ENCODE data around the gene VEZF1. TPM values are rescaled to one million over a fixed set of nuclear protein-coding genes. Genes with fewer than 3 reads are reported as not detected.
"Not testable (repeated sequence)": the region's sequence is repeated elsewhere in the genome, so short reads cannot be mapped to it uniquely, and the experiment has no call there.

Gene VEZF1
- total RNA-seq, 1 donor from 2014 or later: 60.8 TPM

DNA sequence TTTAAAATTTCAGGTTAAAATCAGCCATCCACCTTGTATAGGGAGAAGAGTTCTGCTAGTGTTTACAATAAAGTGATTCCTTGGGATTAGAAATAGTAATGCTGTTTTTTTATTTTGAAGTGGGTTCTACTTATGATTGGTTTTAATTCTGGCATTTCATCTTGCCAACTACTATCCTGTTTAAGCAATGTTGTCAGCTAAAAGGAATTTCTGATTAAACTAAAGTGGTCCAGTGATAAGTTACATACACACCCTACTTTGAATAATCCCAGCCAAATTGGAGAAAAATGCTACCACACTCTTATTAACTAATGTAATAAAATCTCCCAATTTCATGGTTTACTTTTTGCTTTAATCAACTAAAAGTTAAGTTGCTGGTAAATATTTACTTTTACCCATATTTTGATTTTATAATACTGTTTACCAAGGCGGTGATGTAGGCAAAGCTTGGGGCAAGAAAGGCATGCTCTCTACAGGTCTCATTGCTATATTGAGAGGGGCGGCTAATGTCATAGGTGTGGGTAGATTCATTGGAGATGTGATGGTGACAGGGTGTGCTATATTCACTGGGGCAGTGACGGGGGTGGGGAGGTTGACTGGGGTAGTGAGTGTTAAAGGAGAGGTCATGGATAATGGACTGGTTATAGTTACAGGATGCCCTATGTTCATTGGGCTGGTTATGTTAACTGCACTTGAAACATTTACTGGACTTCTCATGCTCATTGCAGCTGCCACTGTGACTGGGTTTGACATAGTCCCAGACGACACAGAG lies 13.8 kb downstream of the VEZF1 start:
- DNase-seq: not testable (repeated sequence)

DNA sequence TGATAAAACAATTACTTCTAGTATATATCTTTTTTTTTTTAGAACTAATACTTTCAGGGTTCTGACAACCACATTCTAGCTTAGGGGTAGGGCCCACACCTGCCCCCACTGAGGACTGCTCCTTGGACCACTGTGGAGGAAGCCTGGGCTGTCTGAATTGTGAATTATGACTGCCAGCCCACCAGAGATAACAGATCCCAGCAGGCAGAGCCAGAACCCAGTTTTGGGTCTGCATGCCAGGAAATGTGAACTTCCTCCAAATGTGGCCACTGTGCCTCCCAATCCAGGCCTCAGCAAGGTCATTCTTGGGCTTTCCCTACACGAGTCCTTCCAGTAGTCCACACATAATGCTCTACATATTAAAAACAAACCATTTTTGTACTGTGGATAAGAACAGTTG lies 15.9 kb downstream of the VEZF1 start:
- no peak for DNase-seq

DNA sequence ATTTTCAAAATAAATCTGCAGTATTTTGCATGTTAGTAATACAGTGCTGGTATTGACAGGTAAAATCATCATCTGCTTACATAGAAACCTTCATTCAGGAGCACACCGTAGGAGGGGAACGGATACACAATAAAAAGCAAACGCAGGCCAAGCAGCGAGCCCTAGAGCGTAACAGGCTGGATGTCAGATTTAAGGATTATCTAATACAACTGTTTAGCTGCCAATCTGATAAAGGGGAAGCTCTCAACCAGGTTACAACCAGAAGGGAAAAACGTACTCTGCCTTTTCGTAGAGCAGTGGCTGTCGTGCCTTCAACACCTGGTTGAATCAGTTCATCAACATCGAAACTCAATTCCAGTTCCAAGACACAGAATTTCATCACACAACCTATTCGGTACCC lies 16.5 kb downstream of the VEZF1 start:
- DNase-seq: no peak

DNA sequence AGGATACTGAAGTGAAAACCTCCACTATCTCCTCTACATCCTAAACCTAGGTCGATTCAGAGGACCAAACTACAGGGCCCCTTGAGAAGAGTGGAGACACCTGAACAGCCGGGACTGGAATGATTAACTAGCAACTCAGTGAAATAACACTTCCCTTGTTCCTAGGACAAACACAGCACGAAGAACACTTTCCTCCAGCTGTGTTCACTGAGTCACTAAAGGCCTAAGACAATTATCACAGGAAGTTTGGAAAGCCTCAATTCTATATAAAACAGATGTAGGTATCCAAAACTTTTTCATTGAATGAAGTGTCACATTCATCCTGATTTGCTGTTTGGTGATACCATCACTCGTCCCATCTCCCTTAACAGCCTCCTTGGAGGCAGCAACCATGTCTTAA lies 17.3 kb downstream of the VEZF1 start:
- peak; percentile 40 for DNase-seq

DNA sequence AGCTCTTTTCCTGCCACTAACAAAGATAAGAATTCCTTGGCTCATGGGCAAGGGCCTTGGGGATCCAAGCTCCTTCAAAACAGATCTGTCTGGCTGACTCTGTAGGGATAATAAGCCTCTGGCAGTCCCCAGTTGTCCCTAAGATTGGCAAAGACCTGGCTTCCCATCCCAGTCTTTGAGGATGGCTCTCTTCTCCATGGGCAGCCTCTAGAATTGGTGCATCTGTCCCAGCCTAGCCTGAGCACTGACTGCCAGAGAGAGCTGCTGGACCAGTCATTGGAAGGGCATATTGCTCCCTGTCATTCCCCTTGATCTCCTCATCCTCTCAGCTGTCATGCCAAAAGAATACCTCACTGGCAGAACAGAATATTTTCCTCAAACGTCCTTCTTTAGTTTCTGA lies 19.6 kb downstream of the VEZF1 start:
- no peak for DNase-seq

DNA sequence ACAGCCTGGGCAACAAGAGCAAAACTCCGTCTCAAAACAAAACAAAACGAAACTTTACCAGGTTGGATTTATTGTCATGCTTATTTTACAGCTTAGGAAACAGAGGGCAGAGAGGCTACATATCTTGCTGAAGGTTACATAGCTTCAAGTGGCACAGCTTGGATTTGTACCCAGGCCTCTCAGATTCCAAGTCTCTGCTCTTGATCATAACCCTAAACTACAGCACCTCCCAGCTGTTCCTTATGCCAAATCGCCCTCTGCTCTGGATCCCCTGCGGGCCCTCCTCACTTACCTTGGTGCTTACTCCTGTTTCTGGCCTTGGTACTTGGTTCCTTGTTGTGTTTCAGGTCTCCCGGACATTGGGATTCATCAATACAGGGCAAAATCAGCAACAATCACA lies 21.2 kb downstream of the VEZF1 start:
- DNase-seq: no peak

DNA sequence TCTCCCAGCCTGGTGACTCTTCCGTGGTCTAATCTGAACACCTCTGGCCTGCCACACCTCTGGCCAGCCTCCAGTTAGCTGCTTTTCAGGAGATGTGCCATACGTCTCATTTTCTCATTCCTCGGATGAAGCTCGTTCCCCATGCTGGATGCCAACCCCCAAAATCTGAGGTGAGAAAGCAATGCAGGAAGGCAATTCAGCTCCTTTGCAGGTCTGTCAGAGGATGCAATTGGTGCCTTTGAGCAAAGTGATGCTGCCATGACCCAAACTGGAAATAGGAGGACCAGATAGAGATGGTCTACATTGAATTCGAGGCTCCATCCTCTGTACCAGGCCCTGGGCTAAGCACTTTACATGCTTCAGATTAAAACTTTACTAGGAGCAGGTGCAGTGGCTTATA lies 21.8 kb downstream of the VEZF1 start:
- no peak for DNase-seq

DNA sequence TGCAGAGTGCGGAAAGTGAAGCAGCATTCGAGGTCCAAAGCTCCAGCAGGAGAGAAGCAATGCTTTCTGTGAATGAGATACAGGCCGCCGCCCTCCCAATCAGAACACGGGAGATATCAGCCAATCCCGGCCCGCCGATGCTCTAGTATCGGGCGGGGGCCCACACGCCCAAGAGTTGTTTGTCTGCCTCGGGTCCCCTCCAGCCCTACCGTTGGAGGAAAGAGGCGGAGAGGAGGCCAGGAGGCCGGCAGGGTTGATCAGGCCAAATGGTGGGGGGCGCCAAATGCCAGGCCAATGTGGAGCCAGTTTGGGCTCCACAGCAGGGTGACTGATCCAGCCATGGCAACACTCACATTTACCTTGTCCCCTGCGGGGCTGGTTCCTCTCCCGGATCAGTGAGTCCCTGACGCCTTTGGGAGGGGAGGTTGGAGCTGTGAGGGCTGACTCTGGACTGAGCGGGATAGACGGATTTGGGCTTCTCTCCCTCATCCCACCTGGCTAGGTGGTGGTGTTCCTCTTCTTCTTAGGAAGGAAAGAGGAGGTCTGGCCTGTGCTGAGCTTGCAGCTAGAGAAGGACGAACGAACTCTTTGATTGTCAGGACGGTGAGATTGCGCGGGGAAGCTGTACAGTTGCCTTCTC lies 22.4 kb downstream of the VEZF1 start:
- DNase-seq: no peak

DNA sequence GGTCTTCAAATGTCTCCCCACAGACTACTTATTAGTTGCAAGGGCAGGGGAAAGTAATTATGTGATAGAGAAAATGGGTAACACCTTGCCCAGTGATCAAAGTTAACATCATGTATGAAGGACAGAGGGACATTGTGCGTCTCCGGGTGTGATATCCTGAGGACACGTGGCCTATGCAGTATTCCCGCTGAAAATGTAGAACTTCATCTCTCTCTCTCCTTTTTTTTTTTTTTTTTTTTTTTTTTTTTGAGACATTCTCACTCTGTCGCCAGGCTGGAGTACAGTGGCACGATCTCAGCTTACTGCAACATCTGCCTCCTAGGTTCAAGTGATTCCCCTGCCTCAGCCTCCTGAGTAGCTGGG lies 24.9 kb downstream of the VEZF1 start:
- DNase-seq: no peak

DNA sequence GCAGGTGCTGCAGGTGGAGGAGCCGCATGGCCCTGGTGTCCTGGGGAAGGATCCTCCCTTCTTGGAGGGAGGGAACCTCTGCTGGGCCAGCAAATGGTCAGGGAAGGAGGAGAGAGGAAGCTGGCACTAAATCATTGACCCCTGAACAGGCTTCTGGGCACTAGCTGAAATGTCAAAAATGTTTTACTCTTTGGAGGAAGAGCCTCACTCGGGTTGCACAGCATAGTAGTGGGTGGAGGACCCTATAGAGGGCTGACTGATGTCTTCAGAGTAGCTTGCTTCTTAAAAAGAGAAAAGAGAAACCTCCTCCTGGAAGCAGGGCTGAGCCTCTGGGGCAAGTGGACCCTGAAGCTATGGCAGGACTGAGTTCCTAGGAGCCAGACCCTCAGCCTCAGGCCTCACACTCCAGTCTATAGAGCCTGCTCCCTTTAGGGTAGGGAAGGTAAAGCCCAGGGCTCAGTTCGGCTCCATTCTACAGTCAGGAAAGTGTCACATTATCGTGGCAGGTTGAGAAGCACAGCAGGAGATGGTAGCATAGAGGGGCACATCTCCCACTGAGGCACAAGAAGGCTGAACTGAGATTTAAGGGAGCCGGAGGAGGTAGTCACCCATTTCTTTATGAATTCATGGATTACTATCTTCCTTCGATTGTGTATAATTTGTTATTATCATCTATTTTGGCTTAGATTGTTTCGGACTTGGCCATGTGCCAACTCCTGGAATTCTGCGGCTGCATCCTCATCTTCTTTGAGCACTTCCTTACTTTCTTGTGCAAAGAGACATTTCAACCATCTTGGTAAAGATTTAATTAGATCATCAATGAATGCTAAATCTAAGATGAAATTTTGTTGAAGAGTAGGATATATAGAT lies 25.5 kb downstream of the VEZF1 start:
- no peak for DNase-seq

DNA sequence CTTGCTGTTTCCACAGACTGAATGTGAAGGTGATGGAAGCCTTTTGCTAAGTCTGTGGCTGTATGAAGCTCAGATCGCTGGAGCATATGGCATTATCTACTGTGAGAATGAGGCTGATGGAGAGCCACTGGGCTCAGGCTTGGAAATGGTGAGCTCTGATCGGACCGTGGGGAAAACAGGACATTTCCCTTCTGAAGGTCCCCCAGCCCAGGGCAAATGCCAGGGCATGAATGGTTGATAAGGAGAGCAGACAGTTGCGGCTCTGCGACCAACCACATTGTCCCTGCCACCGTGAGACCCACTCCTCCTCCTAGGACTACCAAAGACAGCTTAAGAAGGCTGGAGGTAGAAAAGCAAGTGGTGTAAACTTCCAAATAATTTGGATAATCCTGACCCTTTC lies 28.1 kb downstream of the VEZF1 start:
- DNase-seq: no peak

DNA sequence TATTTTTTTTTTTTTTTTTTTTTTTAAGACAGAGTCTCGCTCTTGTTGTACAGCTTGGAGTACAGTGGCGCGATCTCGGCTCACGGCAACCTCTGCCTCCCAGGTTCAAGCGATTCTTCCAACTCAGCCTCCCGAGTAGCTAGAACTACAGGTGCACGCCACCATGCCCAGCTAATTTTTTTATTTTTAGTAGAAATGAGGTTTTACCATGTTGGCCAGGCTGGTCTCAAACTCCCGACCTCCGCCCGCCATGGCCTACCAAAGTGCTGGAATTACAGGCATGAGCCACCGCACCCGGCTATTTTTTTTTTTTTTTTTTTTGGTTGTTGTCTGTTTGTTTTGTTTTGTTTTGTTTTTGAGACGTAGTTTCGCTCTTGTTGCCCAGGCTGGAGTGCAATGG lies 29.7 kb downstream of the VEZF1 start:
- DNase-seq: not testable (repeated sequence)

DNA sequence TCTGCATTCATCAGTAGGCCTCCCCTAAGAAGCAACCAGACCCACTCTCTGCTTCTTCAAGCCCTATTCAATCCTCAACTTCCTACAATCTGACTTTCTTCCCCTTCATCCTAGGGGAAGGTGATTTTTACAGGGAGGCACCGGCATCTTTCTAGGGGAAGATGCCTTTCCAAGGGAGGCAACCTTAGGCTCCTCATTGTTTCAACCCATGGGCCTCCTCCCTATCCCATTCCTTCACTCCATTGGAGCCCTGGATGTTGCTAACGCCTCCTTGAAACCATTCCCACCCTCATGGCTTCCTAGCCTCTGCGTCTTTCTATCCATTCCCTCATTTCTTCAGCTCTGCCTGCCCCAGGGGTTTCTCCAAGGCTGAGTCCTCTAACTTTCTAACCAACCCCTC lies 30.2 kb downstream of the VEZF1 start:
- DNase-seq: no peak

DNA sequence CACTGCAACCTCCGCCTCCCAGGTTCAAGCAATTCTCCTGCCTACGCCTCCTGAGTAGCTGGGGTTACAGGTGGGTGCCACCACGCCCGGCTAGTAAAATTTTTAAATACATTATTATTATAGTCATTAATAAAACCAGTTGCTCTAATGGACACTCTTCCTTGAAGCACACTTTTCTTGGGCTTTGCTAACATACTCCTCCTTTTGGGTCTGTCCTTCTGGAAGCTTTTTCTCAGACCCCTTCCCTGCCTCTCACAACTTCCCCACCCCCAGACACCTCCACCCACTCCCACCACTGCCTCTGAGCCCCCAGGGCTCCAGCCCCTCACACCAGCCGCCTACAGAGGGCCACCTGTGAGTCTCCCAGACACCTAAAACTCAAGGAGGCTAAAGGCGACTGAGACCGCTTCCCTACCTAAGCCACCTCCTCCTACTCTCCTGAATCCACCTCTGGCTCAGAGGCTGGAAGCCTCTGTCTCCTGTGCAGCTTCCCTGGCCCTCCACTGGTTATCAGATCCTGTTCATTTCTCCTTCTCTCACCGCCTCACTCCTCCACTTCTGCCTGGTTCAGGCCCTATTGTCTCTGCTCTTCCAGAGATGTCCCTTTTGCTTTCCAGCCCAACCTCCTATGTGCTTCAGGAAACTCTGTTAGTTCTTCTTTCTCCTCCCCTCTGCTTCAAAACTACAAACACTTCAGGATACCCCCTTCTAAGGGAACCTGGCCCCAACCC lies 30.8 kb downstream of the VEZF1 start:
- DNase-seq: no peak

DNA sequence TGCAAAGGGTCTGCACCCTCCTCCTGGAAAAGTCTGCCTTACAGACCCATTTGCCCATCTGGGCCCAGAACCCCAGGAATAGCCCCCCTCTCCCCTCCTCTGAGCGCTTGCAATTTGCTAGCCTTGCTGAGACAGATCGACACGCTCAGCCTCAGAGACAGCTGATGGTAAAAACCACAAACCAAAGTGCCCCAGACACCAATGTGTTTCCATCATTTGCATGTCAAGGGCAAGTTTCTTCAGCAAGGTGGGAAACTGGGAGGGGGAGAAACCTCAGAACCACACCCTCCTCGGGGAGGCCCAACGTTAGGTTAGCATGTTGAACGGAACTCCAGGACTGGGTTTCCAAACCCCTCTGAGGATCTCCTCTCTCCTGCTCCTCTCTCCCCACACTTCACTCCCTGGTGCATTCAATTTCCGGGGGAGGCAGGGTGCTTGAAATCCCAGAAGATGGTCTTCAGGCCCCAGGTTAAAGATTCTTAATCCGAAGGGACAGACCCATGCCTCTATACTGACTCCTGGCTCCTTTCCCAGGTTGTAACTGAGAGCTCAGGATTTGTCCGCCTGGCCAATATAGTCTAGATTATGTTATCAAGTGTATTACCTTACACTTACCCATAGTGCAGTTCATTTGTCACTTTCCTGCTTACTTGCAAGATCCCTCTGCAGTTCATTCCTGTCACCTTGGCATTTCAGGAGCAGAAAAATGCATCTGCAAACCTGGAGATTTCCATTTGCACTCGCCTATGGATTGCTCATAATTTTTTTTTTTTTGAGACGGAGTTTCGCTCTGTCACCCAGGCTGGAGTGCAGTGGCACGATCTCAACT lies 31.5 kb downstream of the VEZF1 start:
- no peak for DNase-seq

DNA sequence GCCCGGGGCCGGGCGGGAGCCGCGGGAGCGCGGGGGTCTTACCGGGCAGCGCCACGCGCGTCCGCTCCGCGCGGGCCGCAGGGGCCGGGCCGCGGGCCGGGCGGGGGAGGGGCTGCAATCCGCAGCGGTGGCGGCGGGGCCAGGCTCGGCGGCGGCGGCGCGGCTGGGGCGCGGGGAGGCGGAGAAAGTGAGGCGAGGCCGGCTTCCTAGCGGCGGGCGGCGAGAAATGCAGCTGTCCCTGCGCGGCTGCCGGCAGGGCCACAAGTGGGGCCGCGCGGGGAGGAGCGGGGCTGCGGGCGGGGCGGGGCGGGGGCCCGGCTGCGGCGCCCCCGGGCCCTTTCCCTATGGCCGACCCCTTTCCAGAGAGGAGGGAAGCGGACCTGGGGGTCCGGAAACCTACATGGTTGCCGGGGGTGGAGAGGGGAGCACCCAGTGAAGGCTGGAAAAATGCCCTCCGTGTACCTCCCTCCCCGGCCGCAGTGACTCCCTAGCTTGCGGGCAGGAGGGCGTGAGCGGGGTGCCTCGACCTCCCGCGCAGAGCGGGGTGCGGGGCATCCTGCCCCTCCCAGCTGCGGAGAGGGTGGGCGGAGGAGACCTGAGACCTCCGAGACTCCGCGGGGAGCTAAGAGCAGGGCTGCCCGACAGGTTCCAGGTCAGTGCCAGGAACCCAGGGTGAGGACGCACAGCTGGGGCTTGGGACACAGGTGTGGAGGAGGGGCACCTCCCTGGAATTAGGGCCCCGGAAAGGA lies 32.7 kb downstream of the VEZF1 start, which contains the start of gene CUEDC1:
CUEDC1 (minus strand) TSS at position 230 of the 749 bp plus-strand sequence. CDS start 69,848 bp downstream, outside the sequence.
- peak; percentile 87 for DNase-seq

DNA sequence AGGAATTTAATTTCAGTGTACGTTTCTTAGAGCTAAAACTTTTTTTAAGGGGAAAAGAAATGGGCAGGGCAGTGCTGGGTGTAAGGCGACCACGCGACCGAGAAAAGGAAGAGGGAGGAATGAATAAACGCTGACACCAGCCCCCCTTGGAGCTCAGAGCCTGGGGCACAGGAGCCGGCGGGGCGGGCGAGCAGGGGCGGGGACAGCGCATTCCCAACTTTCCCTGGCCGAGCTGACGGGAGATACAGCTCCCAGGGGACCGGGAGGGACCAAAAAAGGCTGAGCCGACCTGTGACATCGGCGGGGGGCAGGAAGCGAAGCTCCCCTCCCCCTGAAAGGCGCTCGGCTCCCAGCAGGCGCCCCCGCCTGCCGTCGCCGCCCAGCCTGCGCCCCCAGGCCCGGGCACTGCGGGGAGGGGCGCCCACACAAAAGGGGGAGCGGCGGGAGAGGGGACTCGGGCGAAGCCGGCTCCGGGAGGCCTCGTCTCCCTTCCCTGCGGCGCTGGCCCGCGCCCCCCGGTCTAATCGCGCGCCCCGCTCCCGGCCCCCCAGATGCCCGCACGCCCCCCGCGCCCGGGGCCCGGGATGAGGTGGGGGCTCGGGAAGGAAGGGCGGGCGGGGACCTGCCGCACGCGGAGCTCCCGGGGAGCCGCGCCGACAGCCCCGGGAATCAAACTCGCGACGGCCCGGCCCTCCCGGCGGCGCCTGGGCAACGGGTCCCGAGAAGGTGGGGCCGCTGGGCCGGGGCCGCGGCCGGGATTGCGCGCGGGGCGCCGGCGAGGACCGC lies 33.5 kb downstream of the VEZF1 start:
- peak; percentile 81 for DNase-seq

DNA sequence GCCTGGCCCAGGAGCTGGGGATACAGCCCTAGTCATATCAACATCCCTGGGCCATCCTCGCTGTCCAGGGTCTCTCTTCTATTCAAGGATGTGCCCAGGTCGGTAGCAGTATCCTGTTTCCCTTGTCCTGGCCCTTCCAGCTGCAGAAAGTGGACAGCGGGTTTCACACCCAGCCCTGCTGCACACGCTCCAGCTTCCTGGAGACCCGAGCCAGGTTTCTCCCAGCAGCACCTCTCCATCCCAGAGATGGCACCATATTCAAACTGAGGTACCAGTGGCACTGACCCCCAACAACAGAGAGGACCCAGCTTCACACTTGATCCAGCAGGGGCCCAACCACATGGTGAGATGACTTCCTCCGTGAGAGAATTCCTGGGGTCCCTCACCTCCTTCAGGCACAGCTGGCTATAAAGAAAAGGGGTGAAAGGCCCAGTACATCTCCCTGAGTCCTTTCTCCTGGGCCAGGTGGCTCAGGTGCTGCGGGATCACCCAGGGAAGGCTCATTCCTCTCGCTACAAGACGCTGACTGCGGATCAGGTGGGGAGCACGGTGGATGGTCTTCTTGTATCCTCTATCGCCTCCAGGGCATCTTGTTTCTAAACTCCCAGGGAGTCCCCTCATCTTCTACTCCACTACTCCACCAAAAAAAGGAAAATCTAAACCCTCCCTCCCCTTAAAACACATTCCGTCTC lies 34.2 kb downstream of the VEZF1 start:
- DNase-seq: no peak

DNA sequence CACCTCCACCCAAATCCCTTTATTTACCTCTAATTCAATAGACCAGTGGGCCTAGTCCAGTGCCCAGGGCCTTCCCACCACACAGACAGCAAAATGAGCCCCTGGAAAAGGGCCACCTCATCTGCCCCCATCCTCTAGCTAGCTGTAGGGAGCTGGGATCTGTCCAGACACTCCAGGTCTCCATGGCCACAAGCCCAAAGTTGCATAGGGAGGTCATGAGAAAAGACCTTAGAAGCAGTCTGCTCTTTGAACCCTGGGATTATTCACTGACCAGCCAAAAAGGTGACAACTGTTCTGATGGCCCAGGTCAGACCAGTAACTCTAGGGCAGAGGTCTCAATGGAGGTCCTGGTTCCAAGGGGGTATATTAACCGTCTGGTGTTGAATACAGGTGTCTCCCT lies 34.8 kb downstream of the VEZF1 start:
- DNase-seq: no peak
